ENCODE results near the gene PLA2G3.

- TF ChIP-seq POLR2A (IDR thresholded peaks at IDR 0.05) (no peak), CTCF (IDR thresholded peaks at IDR 0.05) (no peak), EP300 (IDR thresholded peaks at IDR 0.05) (no peak)
Observed at GRCh38 chr22:31127181-31127772, 13.0 kb downstream of the PLA2G3 start.

Measured in ovary (tissue), 3 donors.